HG02763 (cell line): ENCODE data around the gene ZNF318.
"Not testable (repeated sequence)": the region's sequence is repeated elsewhere in the genome, so short reads cannot be mapped to it uniquely, and the experiment has no call there.

Source experiments
- ATAC-seq: cut with Tn5 transposase; IDR thresholded peaks from one replicate; pipeline ENCODE4 v1.9.1; 2021; ENCODE audit warnings: mild to moderate bottlenecking, moderate library complexity; ENCODE audit not compliant: unreplicated experiment

ZNF318 gene

GRCh38 chr6:43390753-43391439 lies 21.4 kb upstream of the ZNF318 start:
- ATAC-seq, result not testable (repeated sequence)

GRCh38 chr6:43389730-43390295 lies 20.4 kb upstream of the ZNF318 start:
- ATAC-seq, result no peak

- ATAC-seq, result no peak
Observed at GRCh38 chr6:43386492-43386891, 17.0 kb upstream of the ZNF318 start.

- peak; percentile 20 for ATAC-seq
Observed at GRCh38 chr6:43383021-43383667, 13.7 kb upstream of the ZNF318 start.

- not testable (repeated sequence) for ATAC-seq
Observed at GRCh38 chr6:43380858-43381257, 11.4 kb upstream of the ZNF318 start.

- ATAC-seq, result no peak
Observed at GRCh38 chr6:43378631-43379030, 9.2 kb upstream of the ZNF318 start.

GRCh38 chr6:43377710-43378229 lies 8.3 kb upstream of the ZNF318 start:
- ATAC-seq, result no peak

GRCh38 chr6:43376551-43376981 lies 7.1 kb upstream of the ZNF318 start:
- ATAC-seq, result no peak

- ATAC-seq, result no peak
Observed at GRCh38 chr6:43375693-43376092, 6.2 kb upstream of the ZNF318 start.

GRCh38 chr6:43373252-43373875 lies 3.9 kb upstream of the ZNF318 start:
- ATAC-seq, result no peak

GRCh38 chr6:43370003-43370580 lies 645 bp upstream of the ZNF318 start:
- peak; percentile 5 for ATAC-seq

- ATAC-seq, result no peak
Observed at GRCh38 chr6:43368259-43369160, 937 bp downstream of the ZNF318 start.

GRCh38 chr6:43367245-43367984 lies 2.0 kb downstream of the ZNF318 start:
- ATAC-seq, result no peak

- ATAC-seq, result no peak
Observed at GRCh38 chr6:43361269-43361668, 8.2 kb downstream of the ZNF318 start.

GRCh38 chr6:43359831-43360230 lies 9.6 kb downstream of the ZNF318 start:
- no peak for ATAC-seq

- ATAC-seq, result no peak
Observed at GRCh38 chr6:43359381-43359780, 10.1 kb downstream of the ZNF318 start.

GRCh38 chr6:43355862-43356590 lies 13.4 kb downstream of the ZNF318 start:
- no peak for ATAC-seq

GRCh38 chr6:43351951-43352350 lies 17.5 kb downstream of the ZNF318 start:
- ATAC-seq, result not testable (repeated sequence)

- no peak for ATAC-seq
Observed at GRCh38 chr6:43347444-43347843, 22.0 kb downstream of the ZNF318 start.
